ENCODE data around the gene MATR3.

MATR3 gene

DNA sequence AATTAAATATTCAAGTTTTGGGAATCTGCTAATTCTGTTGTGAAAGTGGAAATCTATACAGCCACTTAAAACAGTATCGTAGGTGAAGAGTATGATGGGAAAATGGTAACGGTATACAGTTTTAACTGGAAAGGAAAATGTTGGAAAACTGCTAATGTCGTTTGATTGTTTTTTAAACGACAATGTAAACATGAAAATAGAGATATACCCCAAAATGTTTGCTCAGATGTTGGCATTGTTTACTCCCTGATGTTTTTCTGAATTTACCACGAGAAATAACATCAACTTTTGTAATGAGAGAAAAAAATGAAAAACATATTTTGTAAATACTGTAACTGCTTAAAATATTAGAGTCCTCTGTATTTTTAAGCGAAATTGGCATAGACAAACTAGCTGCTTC lies 2.7 kb downstream of the MATR3 start:
- Histone ChIP-seq H3K4me3 (replicated peaks; ENCODE audit: low read depth, low read length) (peak overlapping the region; percentile 96), H3K36me3 (ENCODE audit: control insufficient read depth, insufficient read depth, low read length) (no peaks in the 10 kb centered on the region; the same call in 1 of the 2 replicates), H3K27me3 (replicated peaks; ENCODE audit: control insufficient read depth, insufficient read depth, low read length) (no peaks in the 10 kb centered on the region)
- no peak for TF ChIP-seq CTCF (IDR thresholded peaks at IDR 0.05; ENCODE audit: insufficient read depth, low read length, poor library complexity, severe bottlenecking)
- DNase-seq (ENCODE audit: extremely low read depth, insufficient read length), result no peak

- peak overlapping the region; percentile 18 for H3K4me3 ChIP-seq (replicated peaks; ENCODE audit: low read depth, low read length)
- DNase-seq (ENCODE audit: extremely low read depth, insufficient read length), result no peak
- TF ChIP-seq CTCF (IDR thresholded peaks at IDR 0.05; ENCODE audit: insufficient read depth, low read length, poor library complexity, severe bottlenecking), result no peak
- H3K27me3 ChIP-seq (replicated peaks; ENCODE audit: control insufficient read depth, insufficient read depth, low read length), result no peaks in the 10 kb centered on the region
- no peaks in the 10 kb centered on the region; the same call in 1 of the 2 replicates for H3K36me3 ChIP-seq (ENCODE audit: control insufficient read depth, insufficient read depth, low read length)
Measured at GRCh38 chr5:139296862-139297326, 3.4 kb downstream of the MATR3 start.

GRCh38 chr5:139297439-139298133 lies 4.0 kb downstream of the MATR3 start:
- DNase-seq (ENCODE audit: extremely low read depth, insufficient read length), result no peak
- no peak for TF ChIP-seq CTCF (IDR thresholded peaks at IDR 0.05; ENCODE audit: insufficient read depth, low read length, poor library complexity, severe bottlenecking)
- Histone ChIP-seq H3K36me3 (ENCODE audit: control insufficient read depth, insufficient read depth, low read length) (no peaks in the 10 kb centered on the region; the same call in 1 of the 2 replicates), H3K4me3 (replicated peaks; ENCODE audit: low read depth, low read length) (no peak overlapping the region), H3K27me3 (replicated peaks; ENCODE audit: control insufficient read depth, insufficient read depth, low read length) (no peaks in the 10 kb centered on the region)

DNA sequence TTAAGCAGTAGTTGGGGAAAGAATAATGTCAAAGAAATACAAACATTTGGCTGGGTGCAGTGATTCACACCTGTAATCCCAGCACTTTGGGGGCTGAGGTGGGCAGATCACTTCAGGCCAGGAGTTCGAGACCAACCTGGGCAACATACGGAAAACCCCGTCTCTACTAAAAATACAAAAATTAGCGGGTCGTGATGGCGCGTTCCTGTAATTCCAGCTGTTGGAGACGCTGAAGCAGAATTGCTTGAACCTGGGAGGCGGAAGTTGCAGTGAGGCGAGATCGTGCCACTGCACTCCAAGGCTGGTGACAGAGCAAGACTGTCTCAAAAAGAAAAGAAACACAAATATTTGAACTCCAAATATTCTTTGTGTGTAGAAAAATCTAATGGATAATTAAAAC lies 4.7 kb downstream of the MATR3 start:
- no peaks in the 10 kb centered on the region for H3K27me3 ChIP-seq (replicated peaks; ENCODE audit: control insufficient read depth, insufficient read depth, low read length)
- TF ChIP-seq CTCF (IDR thresholded peaks at IDR 0.05; ENCODE audit: insufficient read depth, low read length, poor library complexity, severe bottlenecking), result no peak
- H3K36me3 ChIP-seq (ENCODE audit: control insufficient read depth, insufficient read depth, low read length), result no peaks in the 10 kb centered on the region; the same call in 1 of the 2 replicates
- no peak overlapping the region for H3K4me3 ChIP-seq (replicated peaks; ENCODE audit: low read depth, low read length)
- DNase-seq (ENCODE audit: extremely low read depth, insufficient read length), result no peak

DNA sequence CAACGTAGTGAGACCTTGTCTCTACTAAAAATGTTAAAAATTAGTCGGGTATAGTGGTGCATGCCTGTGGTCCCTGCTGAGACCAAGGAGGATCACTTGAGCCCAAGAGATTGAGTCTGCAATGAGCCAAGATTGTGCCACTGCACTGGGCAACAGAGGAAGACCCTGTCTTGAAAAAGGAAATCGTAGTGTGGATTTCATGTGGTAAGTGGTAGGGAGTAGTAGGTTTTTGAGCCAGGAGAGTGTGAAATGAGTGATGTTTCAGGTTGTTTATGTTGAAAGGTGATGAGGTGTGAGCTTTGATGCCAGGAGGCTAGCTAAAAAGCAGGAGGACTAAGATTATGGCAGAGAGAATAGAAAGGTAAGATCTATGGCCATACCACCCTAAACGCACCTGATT lies 5.9 kb downstream of the MATR3 start:
- DNase-seq (ENCODE audit: extremely low read depth, insufficient read length), result no peak
- no peak for TF ChIP-seq CTCF (IDR thresholded peaks at IDR 0.05; ENCODE audit: insufficient read depth, low read length, poor library complexity, severe bottlenecking)
- H3K4me3 ChIP-seq (replicated peaks; ENCODE audit: low read depth, low read length), result no peak overlapping the region
- no peaks in the 10 kb centered on the region; the same call in 1 of the 2 replicates for H3K36me3 ChIP-seq (ENCODE audit: control insufficient read depth, insufficient read depth, low read length)
- H3K27me3 ChIP-seq (replicated peaks; ENCODE audit: control insufficient read depth, insufficient read depth, low read length), result no peaks in the 10 kb centered on the region

Data from GM06990 (cell line).